Activated effector memory CD4-positive, alpha-beta T cell treated with Interleukin-2 at 50 U/mL for 16 hours (primary cell): ENCODE results near the gene MTR.

Experiments
- DNase-seq: peaks from one replicate; pipeline ENCODE4 v3.0.0-alpha.2; 2020

The MTR gene

GRCh38 chr1:236864996-236865817 lies 70.1 kb downstream of the MTR start:
- DNase-seq = no peak

- DNase-seq = no peak
Measured at GRCh38 chr1:236865818-236866155, 70.7 kb downstream of the MTR start.

GRCh38 chr1:236868625-236869467 lies 73.8 kb downstream of the MTR start:
- no peak for DNase-seq

GRCh38 chr1:236869911-236870310 lies 74.8 kb downstream of the MTR start:
- no peak for DNase-seq

GRCh38 chr1:236870721-236871120 lies 75.6 kb downstream of the MTR start:
- DNase-seq = no peak

- DNase-seq = no peak
Measured at GRCh38 chr1:236872075-236872666, 77.1 kb downstream of the MTR start.

GRCh38 chr1:236875975-236876374 lies 80.9 kb downstream of the MTR start:
- no peak for DNase-seq

GRCh38 chr1:236877661-236878060 lies 82.6 kb downstream of the MTR start:
- no peak for DNase-seq

GRCh38 chr1:236880209-236880608 lies 85.1 kb downstream of the MTR start:
- no peak for DNase-seq

- no peak for DNase-seq
Measured at GRCh38 chr1:236882678-236883077, 87.6 kb downstream of the MTR start.

GRCh38 chr1:236886199-236886598 lies 91.1 kb downstream of the MTR start:
- DNase-seq = no peak

- no peak for DNase-seq
Measured at GRCh38 chr1:236887081-236887480, 92.0 kb downstream of the MTR start.

GRCh38 chr1:236888126-236888525 lies 93.0 kb downstream of the MTR start:
- no peak for DNase-seq

GRCh38 chr1:236888903-236889302 lies 93.8 kb downstream of the MTR start:
- DNase-seq = no peak

GRCh38 chr1:236890152-236891056 lies 95.3 kb downstream of the MTR start:
- DNase-seq = no peak

- DNase-seq = no peak
Measured at GRCh38 chr1:236893626-236894545, 98.8 kb downstream of the MTR start.

- DNase-seq = no peak
Measured at GRCh38 chr1:236895665-236896387, 100.7 kb downstream of the MTR start.

GRCh38 chr1:236896716-236897115 lies 101.6 kb downstream of the MTR start:
- no peak for DNase-seq

- no peak for DNase-seq
Measured at GRCh38 chr1:236904892-236905741, 110.0 kb downstream of the MTR start.

- no peak for DNase-seq
Measured at GRCh38 chr1:236907205-236907604, 112.1 kb downstream of the MTR start.
